ENCODE measurements around the gene NCOA6. TPM values are rescaled to one million over a fixed set of nuclear protein-coding genes. Genes with fewer than 3 reads are reported as not detected.

The NCOA6 gene
- total RNA-seq, 1 experiment from 2014 or later = 4.7 TPM

DNA sequence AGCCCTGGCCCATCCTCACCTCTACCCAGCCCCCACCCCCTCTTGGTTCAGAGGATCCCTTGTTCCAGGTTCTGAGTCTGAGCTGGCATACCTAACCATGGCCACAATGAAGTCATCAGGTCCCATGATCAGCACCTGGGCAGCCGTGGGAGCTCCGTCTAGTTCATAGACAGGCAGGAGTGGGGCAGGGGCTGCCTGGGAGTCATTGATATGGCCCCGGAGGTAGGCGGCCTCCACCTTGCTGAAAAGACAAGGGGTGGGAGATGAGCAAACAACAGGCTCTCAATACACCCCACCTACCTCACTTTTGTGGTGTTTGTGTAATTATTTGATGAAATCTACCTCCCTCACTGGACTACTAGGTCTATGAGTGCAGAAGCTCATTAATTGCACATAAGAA, 26.8 kb upstream of the NCOA6 start:
- Histone ChIP-seq H3K9me3 (replicated peaks) (no peaks in the 10 kb centered on the region), H3K36me3 (peaks cover 46% of the 10 kb centered on the region), H3K4me1 (replicated peaks) (no peaks in the 10 kb centered on the region), H3K27ac (no peak overlapping the region), H3K4me3 (no peak overlapping the region), H3K27me3 (replicated peaks) (no peaks in the 10 kb centered on the region)
- no peak for DNase-seq (ENCODE audit: low read depth in 1 of 2, low spot score in 2 of 2)

DNA sequence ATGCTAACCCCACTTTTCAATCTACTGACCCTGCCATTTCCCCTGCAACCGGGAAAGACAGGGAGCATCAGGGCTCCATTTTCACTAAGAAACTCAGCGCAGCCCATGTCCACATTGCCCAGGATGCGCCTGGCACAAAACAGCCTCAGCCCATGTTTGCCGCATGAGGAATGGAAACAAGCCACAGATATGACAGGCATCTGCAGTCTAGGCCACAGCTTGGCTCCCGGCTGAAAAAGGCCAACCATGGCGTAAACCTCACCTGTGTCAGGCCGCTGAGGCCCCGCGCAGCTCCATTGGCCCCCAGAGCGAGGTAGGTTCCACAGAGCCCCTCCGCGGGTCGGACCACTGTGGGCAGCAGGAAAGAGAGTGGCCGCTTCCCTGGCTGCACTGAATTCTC, 25.5 kb upstream of the NCOA6 start:
- no peak for DNase-seq (ENCODE audit: low read depth in 1 of 2, low spot score in 2 of 2)

DNA sequence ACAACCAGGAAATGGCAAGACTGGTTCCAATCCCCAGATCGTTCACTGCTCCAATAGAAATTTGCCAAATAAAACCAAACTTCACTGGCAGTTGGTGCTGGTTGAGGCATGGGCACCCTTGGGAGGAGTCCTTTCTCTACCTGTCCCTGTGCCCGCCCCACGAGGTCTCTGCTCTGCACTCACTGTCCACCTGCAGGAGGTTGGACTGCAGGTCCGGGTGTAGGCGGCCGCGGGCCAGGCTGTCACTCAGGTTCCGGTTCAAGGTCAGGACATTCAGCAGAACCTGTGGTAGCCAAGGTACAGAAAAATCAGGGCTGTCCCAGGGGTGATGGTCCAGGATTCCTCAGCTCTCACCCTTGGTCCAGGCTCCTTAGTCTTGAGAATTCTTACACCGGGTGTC, 24.3 kb upstream of the NCOA6 start:
- Histone ChIP-seq H3K4me1 (replicated peaks) (no peaks in the 10 kb centered on the region), H3K27me3 (replicated peaks) (no peaks in the 10 kb centered on the region)

More for the DNA sequence above, 25.5 kb upstream of the NCOA6 start:
- no peaks in the 10 kb centered on the region for H3K27me3 ChIP-seq (replicated peaks)
- no peak overlapping the region for H3K4me3 ChIP-seq
- no peaks in the 10 kb centered on the region for H3K9me3 ChIP-seq (replicated peaks)
- peaks cover 42% of the 10 kb centered on the region for H3K36me3 ChIP-seq
- H3K27ac ChIP-seq = no peak overlapping the region
- H3K4me1 ChIP-seq (replicated peaks) = no peaks in the 10 kb centered on the region

DNA sequence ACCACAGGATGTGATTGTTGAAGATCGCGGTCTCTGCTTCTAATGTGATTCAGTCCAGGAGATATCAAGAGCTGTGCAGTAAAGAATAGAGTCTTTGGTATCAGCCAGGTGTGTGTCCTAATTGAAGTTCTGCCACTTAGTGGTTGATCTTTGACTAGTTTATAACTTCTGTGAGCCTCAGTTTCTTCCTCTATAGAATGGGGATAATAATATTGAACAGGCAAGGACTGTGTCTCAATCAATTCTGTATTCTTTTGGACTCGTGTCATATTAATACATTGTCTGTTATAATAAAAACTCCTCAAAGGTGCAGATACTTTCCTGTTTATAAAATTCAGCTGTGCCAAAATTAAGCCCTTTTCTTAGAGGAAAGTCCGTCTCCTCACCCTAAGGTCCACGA, 23.1 kb upstream of the NCOA6 start:
- Histone ChIP-seq H3K9me3 (replicated peaks) (no peaks in the 10 kb centered on the region), H3K4me3 (no peak overlapping the region), H3K27me3 (replicated peaks) (no peaks in the 10 kb centered on the region), H3K36me3 (peaks cover 38% of the 10 kb centered on the region), H3K27ac (no peak overlapping the region), H3K4me1 (replicated peaks) (no peaks in the 10 kb centered on the region)
- DNase-seq (ENCODE audit: low read depth in 1 of 2, low spot score in 2 of 2) = no peak

More for the DNA sequence above, 24.3 kb upstream of the NCOA6 start:
- H3K27ac ChIP-seq = no peak overlapping the region
- H3K4me3 ChIP-seq = no peak overlapping the region
- no peak for DNase-seq (ENCODE audit: low read depth in 1 of 2, low spot score in 2 of 2)
- H3K9me3 ChIP-seq (replicated peaks) = no peaks in the 10 kb centered on the region
- H3K36me3 ChIP-seq = peaks cover 38% of the 10 kb centered on the region

DNA sequence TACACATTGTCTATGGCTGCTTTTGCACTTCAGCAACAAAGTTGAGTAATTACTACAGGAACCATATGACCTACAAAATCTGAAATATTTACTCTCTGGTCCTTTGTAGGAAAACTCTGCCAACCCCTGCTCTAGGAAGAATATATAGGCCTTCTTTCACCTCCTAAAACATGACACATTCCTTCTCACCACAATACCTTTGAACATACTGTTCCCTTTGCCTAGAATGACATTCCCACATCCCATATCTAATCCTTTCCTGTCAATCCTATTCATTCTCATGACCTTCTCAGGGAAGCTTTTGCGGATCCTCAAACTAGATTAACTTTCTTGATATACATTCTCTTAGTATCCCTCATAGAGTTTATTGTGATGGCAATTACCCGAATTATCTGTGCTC, 18.0 kb upstream of the NCOA6 start:
- DNase-seq (ENCODE audit: low read depth in 1 of 2, low spot score in 2 of 2) = no peak
- Histone ChIP-seq H3K4me1 (replicated peaks) (no peaks in the 10 kb centered on the region), H3K27ac (no peak overlapping the region), H3K36me3 (0 out of 2 replicates have a peak, but pooled peaks cover 3% of the 10 kb centered on the region), H3K9me3 (replicated peaks) (no peaks in the 10 kb centered on the region), H3K4me3 (no peak overlapping the region), H3K27me3 (replicated peaks) (0 out of 2 replicates have a peak, but pooled peaks cover 3% of the 10 kb centered on the region)

DNA sequence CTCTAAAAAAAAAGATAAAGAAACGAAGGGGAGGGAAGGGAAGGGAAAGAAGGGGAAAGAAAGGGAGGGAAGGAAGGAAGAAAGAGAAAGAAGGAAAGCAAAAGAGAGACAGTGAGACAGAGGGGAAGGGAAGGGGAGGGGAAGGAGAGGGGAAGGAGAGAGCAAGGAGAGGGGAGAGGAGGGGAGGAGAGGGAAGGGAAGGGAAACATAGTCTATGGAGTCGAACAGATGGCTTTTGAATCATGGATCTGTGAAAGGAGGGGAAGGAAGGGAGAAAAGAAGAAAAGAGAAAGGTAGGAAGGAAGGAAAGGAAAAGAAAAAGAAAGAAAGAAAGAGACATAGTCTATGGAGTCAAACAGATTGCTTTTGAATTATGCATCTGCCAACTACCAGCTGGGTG, 16.7 kb upstream of the NCOA6 start:
- Histone ChIP-seq H3K36me3 (no peaks in the 10 kb centered on the region), H3K4me3 (no peak overlapping the region), H3K4me1 (replicated peaks) (no peaks in the 10 kb centered on the region), H3K27me3 (replicated peaks) (peaks cover 3% of the 10 kb centered on the region; the same call in 1 of the 2 replicates), H3K9me3 (replicated peaks) (no peaks in the 10 kb centered on the region), H3K27ac (no peak overlapping the region)
- DNase-seq (ENCODE audit: low read depth in 1 of 2, low spot score in 2 of 2) = no peak

DNA sequence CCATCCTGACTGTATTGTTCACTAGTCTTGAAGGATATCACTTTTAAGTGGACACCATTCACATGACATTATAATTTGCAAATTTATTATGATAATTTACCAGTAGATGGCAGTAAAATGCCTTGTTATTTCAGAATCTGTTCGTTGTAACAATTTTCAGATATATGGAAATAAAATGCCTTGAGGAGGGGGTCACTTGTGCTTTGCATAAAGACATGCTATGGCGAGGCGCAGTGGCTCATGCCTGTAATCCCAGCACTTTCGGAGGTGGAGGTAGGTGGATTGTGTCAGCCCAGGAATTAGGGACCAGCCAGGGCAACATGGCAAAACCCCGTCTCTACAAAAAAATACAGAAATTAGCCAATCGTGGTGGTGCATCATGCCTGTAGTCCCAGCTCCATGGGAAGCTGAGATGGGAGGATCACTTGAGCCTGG, 9.0 kb upstream of the NCOA6 start:
- Histone ChIP-seq H3K9me3 (replicated peaks) (no peaks in the 10 kb centered on the region), H3K27me3 (replicated peaks) (peaks cover 10% of the 10 kb centered on the region), H3K27ac (no peak overlapping the region), H3K36me3 (no peaks in the 10 kb centered on the region), H3K4me1 (replicated peaks) (no peaks in the 10 kb centered on the region), H3K4me3 (no peak overlapping the region)
- peak in 1 of 2 experiments; percentile 39 for DNase-seq (ENCODE audit: low read depth in 1 of 2, low spot score in 2 of 2)

DNA sequence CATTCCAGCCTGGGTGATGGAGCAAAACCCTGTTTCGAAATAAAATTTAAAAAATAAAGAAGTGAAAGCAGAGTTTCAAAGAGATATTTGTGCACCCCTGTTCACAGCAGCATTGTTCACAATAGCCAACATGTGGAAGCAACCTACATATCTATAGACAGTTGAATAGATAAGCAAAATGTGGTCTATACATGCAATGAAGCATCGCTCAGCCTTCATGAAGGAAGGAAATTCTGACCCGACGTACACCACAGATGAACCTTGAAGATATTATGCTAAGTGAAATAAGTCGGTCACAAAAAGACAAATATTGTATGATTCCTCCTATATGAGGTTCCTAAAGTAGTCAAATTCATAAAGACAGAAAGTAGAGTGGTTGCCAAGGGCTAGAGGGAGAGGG, 6.5 kb upstream of the NCOA6 start:
- Histone ChIP-seq H3K27ac (no peak overlapping the region), H3K9me3 (replicated peaks) (no peaks in the 10 kb centered on the region), H3K27me3 (replicated peaks) (peaks cover 10% of the 10 kb centered on the region), H3K4me1 (replicated peaks) (no peaks in the 10 kb centered on the region), H3K4me3 (no peak overlapping the region), H3K36me3 (no peaks in the 10 kb centered on the region)
- DNase-seq (ENCODE audit: low read depth in 1 of 2, low spot score in 2 of 2) = no peak

DNA sequence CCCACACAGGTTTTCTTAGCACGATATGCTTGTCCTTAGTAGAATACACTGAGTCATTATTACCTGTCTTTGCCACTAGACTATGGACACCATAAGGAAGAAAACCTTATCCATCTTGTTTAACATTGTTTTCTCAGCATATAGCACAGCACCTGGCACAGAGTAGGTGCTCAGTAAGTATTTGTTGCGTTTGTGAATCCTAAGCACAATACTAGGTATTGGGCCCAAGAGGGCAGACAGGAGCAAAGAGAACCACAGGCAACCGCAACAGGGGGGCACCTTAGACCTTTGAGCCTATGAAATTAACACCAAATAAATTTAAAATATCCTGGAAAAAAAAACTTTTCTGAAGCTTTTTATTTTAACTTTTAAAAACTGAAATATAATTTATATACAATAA, 3.7 kb upstream of the NCOA6 start:
- peaks cover 6% of the 10 kb centered on the region for H3K36me3 ChIP-seq
- no peaks in the 10 kb centered on the region for H3K9me3 ChIP-seq (replicated peaks)
- no peak overlapping the region for H3K27ac ChIP-seq
- no peak overlapping the region for H3K4me3 ChIP-seq
- no peak for DNase-seq (ENCODE audit: low read depth in 1 of 2, low spot score in 2 of 2)
- H3K4me1 ChIP-seq (replicated peaks) = peaks cover 9% of the 10 kb centered on the region
- peaks cover 10% of the 10 kb centered on the region for H3K27me3 ChIP-seq (replicated peaks)

DNA sequence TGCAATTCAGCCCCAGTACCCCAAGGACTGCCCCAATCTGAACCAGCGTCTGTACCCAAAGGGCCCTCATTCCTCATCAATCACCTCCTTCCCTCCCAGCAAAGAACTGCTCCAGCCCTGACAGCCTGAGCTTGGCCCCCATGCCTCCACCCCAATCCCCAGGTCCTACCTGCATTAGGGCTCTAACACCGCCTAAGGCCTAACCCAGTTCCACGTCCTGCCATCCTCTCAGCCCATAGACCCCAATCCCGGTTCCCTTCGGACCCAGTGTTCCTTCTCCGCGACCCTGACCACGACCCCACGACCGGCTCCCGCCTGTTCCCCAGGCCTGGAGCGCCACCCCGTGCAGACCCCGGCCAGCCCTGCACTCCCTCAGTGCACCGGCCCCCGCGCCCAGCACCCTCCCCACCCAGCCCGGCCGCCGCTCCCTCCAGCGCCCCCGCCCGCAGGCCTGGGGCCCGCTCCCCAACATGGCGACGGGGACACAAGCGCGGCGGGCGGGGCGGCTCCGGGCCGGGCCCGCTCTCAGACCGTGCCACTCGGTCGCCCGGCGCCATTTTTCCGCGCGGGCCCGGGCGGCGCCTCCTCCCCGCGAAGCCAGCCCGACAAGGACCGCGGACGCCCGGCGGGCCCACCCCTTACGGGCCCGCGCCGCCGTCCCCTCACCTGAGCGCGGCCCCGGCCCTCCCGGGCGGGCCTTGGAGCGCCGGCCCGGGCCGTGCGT, 483 bp downstream of the NCOA6 start:
- Histone ChIP-seq H3K4me3 (peak overlapping the region; percentile 99), H3K27me3 (replicated peaks) (0 out of 2 replicates have a peak, but pooled peaks cover 3% of the 10 kb centered on the region), H3K9me3 (replicated peaks) (no peaks in the 10 kb centered on the region), H3K4me1 (replicated peaks) (peaks cover 11% of the 10 kb centered on the region), H3K27ac (peak overlapping the region; percentile 82), H3K36me3 (peaks cover 11% of the 10 kb centered on the region)
- peak in 1 of 2 experiments; percentile 60 for DNase-seq (ENCODE audit: low read depth in 1 of 2, low spot score in 2 of 2)

DNA sequence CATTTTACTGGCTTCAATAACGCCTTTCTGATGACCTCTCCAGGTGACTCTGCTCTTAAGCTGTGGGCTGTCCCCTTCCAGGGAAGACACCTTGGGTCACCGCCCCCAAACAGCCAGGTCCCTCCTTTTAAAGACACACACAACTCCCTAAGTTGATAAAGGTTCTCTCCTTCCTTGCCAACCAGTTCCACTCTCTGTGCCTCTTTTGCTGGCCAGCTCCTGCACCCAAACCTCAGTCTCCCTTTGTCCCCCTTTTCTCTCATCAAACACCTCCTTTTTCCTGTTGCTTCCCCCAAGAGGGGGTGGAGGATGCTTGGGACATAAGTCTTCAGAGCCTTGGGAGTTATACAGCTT, 1.0 kb downstream of the NCOA6 start:
- H3K27ac ChIP-seq = peak overlapping the region; percentile 82
- H3K36me3 ChIP-seq = peaks cover 11% of the 10 kb centered on the region
- peak overlapping the region; percentile 99 for H3K4me3 ChIP-seq
- H3K27me3 ChIP-seq (replicated peaks) = 0 out of 2 replicates have a peak, but pooled peaks cover 3% of the 10 kb centered on the region
- H3K9me3 ChIP-seq (replicated peaks) = no peaks in the 10 kb centered on the region
- DNase-seq (ENCODE audit: low read depth in 1 of 2, low spot score in 2 of 2) = peak; percentile 51 to 52
- peaks cover 11% of the 10 kb centered on the region for H3K4me1 ChIP-seq (replicated peaks)

DNA sequence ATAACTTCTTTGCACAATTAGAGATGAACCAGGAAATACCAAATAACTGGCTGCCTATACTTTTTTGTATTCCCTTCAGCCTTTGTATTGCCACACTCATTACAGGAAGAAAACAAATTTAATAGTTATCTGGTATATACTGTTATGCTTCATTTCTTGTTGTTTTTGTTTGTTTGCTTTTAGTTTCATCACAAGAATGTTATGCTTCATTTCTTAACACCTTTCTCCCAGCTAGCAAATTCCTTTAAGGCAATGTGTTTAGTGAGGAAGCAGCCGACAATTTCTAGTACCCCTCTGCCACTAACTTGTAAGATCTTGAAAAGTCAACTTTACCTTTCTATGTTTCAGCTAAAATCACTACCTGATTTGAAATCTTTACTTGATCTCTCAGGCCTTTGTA, 1.4 kb downstream of the NCOA6 start:
- Histone ChIP-seq H3K27me3 (replicated peaks) (0 out of 2 replicates have a peak, but pooled peaks cover 3% of the 10 kb centered on the region), H3K36me3 (peaks cover 11% of the 10 kb centered on the region), H3K4me1 (replicated peaks) (peaks cover 11% of the 10 kb centered on the region), H3K27ac (no peak overlapping the region), H3K4me3 (peak overlapping the region; percentile 99), H3K9me3 (replicated peaks) (no peaks in the 10 kb centered on the region)
- no peak for DNase-seq (ENCODE audit: low read depth in 1 of 2, low spot score in 2 of 2)

DNA sequence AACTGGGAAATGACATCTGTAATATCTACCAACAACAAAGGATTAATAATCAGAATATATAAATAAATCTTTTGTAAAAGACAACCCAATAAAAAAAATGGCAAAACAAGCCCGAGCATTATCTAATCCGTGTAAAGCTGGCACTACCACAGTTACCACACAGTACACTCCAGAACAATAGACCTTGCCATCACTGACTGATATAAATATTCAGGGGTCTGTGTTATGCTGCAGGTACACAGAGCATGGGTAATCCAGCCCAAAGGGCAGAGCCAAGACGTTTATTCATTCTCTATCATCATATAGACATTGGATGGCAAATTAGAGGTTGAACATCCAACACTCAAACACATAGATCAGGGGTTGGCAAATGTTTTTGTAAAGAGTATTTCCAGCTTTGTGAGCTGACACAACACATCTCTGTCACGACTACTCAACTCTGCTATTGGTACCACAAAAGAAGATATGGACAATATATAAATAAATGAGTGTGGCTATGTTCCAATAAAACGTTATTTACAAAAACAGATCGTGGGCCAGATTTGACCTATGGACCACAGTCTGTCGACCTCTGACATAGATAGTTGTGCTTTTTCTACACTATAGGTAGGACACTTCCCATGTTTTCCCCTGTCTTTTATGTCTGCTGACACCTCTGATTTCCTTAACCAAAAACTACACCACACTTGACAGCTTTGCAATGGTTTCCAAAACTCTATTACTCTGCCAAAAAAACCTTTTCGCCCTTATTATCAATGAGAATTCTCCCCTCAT, 4.5 kb downstream of the NCOA6 start:
- Histone ChIP-seq H3K4me1 (replicated peaks) (peaks cover 13% of the 10 kb centered on the region), H3K27ac (no peak overlapping the region), H3K27me3 (replicated peaks) (no peaks in the 10 kb centered on the region), H3K9me3 (replicated peaks) (no peaks in the 10 kb centered on the region), H3K4me3 (no peak overlapping the region), H3K36me3 (peaks cover 11% of the 10 kb centered on the region)
- no peak for DNase-seq (ENCODE audit: low read depth in 1 of 2, low spot score in 2 of 2)

DNA sequence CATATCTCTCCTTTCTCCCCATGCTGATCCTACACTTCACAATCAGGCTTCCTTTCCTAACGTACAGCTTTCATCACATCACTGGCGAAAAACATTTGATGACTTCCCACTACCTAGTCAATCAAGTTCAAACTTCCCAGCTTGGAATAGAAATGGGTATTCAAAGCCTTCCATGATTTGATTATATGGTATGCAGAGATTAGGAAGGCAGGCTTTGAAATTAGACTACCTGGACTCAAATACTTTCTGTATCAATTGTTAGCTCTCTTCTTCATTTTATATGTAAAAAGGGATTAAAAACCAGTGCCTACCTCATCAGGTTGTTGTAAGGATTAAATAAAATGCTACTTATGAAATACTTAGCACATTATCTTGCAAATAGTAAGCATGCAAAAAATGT, 7.7 kb downstream of the NCOA6 start:
- no peak for DNase-seq (ENCODE audit: low read depth in 1 of 2, low spot score in 2 of 2)
- Histone ChIP-seq H3K27me3 (replicated peaks) (no peaks in the 10 kb centered on the region), H3K36me3 (peaks cover 4% of the 10 kb centered on the region), H3K9me3 (replicated peaks) (no peaks in the 10 kb centered on the region), H3K4me1 (replicated peaks) (peaks cover 9% of the 10 kb centered on the region; the same call in 1 of the 2 replicates), H3K4me3 (no peak overlapping the region), H3K27ac (no peak overlapping the region)
